M059J (cell line): ENCODE results near the gene PLA1A. TPM values are rescaled to one million over a fixed set of nuclear protein-coding genes. Genes with fewer than 3 reads are reported as not detected.
A peak's percentile ranks its signal among the peaks of the same experiment; 100 is the strongest.
"Not testable (repeated sequence)": the region's sequence is repeated elsewhere in the genome, so short reads cannot be mapped to it uniquely, and the experiment has no call there.

ENCODE experiments used
- DNase-seq: peaks from one replicate; pipeline ENCODE4 v3.0.0-alpha.2; 2012; ENCODE audit warnings: low read depth
- total RNA-seq: library from RNA; depleted of rRNA; stranded (reverse); fragments of >200 nt; shearing (Covaris generic); gene quantifications from 2 replicates; pipeline ENCODE4 v1.2.3, GENCODE V29; 2014; rRNA removed

PLA1A gene
- total RNA-seq, result not detected in 2 replicates

DNA sequence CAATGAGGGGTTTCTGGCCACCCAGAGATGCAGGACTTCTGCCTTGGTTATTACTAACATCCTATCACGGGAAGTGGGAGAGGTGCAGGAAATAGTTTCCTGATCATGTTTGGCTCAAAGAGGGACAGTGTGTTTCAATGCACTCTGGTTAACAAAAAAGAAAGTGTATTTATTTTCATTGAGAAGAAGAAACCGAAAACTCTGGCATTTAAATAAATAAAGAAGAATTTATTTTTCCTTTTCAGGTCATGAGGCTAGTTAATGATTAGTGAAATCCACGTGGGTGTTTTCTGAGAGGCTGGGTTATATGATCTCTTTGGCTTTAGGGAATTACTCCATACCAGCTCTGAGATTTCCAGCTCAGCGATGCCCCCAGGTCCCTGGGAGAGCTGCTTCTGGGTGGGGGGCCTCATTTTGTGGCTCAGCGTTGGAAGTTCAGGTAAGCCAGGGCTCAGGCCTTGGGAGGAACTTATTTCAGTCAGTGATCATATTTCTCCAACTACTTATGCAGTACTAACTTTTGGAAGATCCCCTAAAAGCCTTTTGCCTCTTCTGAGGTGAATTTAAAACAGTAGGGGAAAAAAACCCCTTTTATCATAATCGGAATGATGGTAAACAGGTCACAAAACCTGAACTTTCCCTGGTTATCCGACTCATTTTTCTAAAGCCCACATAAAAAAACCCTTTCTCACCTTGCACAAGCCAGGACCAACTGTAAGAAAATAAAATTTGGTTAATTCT, at the start of gene PLA1A:
Gene PLA1A, plus strand, starts transcription at position 338 of the 741 bp plus-strand sequence. Its CDS starts 29 bp downstream, at position 367.
- DNase-seq, result no peak

DNA sequence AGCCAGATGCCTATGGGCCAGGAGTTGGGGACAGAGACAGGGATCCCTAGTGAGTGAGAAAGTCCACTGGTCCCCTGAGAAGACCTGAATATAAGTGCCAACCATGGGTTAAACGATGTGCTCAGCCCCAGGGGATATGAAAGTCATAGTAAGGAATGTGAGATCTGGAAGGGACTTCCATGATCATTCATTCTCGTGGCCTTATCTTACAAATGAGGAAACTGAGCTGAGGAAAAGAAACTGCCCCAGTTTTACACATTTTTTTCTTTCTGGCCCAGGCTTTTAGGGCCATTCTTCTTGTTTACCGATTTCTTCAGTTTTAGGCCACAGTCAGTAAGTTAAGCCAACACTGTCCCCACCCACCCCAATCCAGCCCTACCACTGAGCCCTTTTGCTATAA, 49.3 kb upstream of the PLA1A start:
- DNase-seq, result no peak

GRCh38 chr3:119550192-119550910, 47.3 kb upstream of the PLA1A start:
- peak; percentile 20 for DNase-seq

DNA sequence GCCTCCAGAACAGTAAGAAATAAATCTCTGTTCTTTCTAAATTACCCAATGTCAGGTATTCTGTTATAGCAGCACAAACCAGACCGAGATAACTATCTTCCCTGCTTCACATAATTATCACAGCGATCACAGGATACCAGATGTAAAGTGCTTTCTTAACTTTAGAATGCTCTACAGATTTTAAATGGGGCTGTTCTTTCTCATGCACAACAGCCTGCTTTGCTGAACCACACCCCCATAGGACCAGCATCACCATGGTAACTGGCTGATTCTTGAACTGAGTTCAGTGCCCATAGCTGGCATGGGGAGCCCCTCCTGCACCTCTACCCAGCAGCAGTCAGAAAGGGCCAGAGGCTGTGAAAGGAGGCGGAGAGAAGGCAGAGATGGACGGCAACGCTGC, 46.1 kb upstream of the PLA1A start:
- no peak for DNase-seq

DNA sequence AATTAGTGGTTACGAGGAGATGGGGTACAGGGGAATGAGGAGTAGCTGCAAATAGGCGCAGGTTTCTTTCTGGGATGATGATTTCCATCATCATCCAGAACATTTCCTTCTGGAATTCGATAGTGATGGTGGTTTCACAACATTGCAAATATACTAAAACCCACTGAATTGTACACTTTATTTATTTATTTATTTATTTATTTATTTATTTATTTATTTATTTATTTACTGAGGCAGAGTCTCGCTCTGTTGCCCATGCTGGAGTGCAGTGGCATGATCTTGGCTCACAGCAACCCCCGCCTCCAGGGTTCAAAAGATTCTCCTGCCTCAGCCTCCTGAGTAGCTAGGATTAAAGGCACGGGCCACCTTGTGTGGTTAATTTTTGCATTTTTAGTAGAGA, 44.8 kb upstream of the PLA1A start:
- not testable (repeated sequence) for DNase-seq

GRCh38 chr3:119553823-119554415, 43.8 kb upstream of the PLA1A start:
- no peak for DNase-seq

GRCh38 chr3:119555309-119555735, 42.4 kb upstream of the PLA1A start:
- DNase-seq, result no peak

DNA sequence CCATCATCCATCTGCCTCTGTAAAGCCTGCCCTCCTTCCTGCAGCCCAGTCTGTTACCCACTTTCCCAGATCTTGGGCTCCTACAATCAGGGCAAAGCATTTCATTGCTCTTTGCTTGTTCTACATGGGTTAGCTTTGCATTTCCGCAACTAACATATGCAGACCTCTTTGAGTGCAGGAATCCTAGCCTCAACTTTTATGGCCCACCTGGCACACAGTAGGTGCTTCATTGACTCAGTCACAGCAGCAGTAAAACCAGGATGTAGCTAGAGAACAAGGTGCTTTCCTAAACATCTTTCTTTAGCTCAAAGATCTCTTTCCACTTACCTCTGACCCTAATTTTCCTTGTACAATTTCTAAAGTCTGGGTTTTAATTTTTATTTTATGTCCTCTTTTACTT, 41.8 kb upstream of the PLA1A start:
- DNase-seq, result no peak

DNA sequence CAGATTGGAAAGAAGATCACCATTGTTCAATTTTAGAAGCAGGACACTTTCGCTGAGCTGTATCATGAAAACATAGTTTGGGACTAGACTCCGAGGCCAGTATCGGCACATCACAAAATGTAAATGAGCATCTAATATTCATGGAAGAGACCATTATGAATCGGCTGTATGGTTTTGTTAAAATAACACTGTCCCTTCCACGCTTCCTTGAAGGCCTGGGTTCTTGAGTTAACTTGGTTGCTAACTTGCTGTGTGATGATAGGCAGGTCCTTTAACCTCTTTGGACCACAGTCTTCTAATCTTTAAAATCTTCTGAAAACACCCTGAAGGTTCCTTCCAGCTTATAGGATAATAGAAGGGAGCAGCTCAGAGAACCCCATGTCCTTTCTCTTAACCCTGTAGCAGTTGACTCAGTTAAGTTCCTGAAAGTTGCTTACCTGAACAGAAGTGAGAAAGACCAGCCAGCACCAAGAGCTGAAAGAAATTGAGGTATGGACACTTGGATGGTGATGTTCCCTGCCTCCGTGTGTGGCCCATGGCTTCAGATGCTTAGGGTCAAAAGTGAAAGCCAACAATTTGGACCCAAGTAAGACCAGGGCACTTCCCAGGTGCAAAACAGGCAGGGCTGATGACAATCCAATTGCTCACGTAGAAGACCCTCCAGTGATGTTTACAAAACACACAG, 40.4 kb upstream of the PLA1A start:
- no peak for DNase-seq

DNA sequence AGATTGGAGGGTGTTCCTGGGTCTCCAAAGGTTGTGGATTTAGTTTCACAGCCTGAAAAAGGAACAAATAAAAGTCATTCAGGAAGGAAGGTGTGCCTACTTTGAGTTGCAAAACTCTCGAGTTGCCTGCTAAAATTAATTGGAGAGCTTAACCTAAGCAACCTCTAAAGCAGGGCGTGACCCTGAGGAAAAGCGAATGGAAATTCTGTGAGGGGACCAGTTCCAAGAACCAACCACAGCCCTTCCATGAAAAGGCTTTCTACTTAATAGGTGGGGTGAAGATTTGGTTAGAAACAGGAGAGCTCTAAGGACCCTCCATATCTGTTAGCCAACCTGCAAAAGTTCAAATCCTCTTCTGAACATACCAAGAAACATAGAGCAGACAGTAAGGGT, 39.8 kb upstream of the PLA1A start:
- no peak for DNase-seq

DNA sequence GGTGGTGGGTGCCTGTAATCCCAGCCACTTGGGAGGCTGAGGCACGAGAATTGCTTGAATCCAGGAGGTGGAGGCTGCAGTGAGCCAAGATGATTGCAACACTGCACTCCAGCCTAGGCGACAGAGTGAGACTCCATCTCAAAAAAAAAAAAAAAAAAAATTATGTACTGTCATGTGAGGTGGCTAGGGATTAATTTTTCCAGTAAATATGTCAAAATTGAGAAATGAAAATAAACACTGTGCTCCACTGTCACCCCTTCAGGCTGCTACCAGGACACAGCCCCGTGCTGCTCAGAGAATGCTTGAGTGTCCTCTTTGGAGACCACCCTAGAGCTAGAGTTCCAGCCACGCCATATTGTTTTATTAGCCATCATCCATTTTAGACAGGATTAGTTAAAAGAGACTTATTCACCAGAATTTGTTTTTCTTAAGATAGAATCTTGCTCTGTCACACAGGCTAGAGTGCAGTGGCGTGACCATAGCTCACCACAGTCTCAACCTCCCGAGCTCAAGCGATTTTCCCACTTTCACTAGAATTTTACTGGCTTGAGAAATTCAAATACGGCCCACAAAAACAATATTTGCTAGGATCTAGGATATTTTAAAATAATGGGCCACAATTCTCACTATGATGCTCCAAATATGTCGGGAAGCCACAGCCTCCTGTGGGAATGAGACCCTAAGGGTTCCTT, 38.9 kb upstream of the PLA1A start:
- no peak for DNase-seq

DNA sequence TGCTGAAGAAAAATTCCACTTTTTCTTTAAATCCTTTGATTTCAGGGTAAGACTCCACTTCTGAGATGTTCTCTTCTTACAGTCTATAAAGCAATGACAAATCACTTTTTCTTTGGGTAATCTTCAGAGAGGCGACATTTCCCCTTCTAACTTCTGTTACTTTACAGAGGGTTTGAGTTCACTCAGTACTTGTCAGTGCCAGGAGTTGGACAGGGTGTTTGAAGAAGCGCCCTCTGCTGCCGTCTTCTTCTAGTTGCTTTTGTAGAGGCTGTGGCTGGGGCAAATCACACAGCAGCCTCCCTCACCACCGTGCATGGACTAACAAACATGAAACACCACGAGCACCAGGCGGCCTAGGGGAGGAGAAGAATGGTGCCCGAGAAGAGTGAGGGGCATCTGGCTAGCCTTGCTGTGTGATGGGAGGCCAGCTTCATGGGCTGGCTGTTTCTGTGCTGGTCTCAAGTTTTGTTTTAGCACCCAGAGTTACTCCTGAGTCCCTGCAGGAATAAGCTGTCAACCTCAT, 38.2 kb upstream of the PLA1A start, which contains the start of gene CD80:
Gene CD80, minus strand, starts transcription at position 174 of the 523 bp plus-strand sequence. CDS start 1,886 bp downstream, outside the sequence.
- DNase-seq, result peak; percentile 52

- no peak for DNase-seq
These were observed 37.5 kb upstream of the PLA1A start for GRCh38 chr3:119560160-119560559.

GRCh38 chr3:119562307-119562961, 35.3 kb upstream of the PLA1A start:
- DNase-seq, result peak; percentile 15

DNA sequence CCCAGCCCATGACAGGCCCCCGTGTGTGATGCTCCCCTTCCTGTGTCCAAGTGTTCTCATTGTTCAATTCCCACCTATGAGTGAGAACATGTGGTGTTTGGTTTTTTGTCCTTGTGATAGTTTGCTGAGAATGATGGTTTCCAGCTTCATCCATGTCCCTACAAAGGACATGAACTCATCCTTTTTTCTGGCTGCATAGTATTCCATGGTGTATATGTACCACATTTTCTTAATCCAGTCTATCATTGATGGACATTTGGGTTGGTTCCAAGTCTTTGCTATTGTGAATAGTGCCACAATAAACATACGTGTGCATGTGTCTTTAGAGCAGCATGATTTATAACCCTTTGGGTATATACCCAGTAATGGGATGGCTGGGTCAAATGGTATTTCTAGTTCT, 34.4 kb upstream of the PLA1A start:
- DNase-seq, result not testable (repeated sequence)

DNA sequence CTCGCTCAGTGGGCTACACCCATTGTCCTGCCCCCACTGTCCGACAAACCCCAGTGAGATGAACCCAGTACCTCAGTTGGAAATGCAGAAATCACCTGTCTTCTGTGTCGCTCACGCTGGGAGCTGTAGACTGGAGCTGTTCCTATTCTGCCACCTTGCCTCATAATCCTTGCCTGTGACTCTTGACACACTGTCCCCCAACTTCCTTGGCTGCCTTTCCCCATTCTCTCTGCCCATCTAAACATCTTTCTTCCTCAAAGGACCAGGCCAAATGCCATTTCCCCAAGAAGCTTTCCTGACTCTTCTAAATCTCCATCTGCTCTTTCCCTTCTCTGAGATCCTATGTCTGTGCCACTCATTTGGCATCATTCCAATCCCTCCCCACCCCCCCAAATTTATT, 28.5 kb upstream of the PLA1A start:
- no peak for DNase-seq

DNA sequence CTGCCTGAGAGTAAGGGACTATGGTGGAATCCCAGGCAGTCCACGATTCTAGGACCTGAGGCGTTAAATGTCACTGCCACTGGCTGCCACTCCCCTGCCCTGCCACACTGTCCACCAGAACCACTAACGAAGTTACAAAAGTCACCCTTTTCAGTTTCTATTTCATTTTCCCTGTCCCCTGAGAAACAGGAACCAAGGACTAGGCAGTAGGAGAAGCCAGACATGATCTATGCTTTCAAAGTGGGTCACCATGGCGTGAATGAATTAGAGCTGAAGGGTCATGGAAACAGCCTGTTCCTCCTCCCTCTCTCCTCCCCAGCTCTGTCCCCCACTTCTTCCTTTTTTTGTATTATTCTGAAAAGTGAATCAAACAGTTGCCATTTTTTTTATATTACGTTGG, 27.5 kb upstream of the PLA1A start:
- DNase-seq, result no peak

GRCh38 chr3:119571230-119571629, 26.5 kb upstream of the PLA1A start:
- no peak for DNase-seq

DNA sequence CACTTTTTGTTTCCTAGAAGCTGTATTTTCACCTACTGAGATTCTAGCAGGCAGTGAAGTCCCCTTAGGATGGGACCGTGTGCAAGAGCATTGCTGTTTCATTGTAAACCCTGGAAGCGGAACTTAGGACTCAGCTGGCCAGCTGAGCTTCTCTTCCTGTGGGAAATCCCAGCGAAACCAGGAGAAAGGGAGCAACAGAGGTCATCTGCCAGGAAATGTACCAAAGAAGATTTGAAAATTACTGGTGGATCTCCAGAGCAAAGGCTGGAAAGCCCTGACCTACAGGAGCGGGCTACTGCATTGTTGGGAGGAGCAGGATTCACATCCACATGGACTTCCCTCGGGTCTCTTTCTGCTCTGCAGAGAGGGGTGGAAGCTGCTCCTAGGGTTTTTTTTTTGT, 26.0 kb upstream of the PLA1A start:
- no peak for DNase-seq

DNA sequence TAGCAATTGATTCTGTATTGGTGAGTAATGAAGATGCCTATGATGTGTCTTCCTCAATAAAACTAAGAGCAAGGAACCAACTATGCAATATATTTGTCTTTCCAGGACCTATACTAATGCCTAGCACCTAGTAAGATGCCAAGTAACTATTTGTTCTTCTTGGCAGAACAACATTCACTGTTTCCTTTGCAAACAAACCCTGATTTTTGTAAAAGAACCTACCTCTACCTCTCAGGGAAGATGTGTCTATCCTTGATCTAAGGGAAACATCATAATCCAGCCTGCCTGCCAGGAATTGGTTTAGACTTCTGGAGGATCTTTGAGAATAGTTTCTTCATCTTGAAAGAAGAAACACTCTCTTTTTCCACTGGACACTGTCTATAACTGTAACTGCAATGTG, 22.2 kb upstream of the PLA1A start:
- no peak for DNase-seq
